ENCODE measurements around the gene BSG. TPM values are rescaled to one million over a fixed set of nuclear protein-coding genes. Genes with fewer than 3 reads are reported as not detected.

The BSG gene
- total and polyA plus RNA-seq, 2 donors (not counting 1 experiment from before 2014, with no cell fraction given): 246 to 325 TPM

GRCh38 chr19:541699-542098, 30.7 kb upstream of the BSG start:
- TF ChIP-seq CTCF (conservative IDR thresholded peaks at IDR 0.05 in 1 of 2, IDR thresholded peaks at IDR 0.05 in 1 of 2; ENCODE audit: low read depth in 1 of 2, low read length in 2 of 2): no peak
- Histone ChIP-seq H3K79me2 (ENCODE audit: control insufficient read depth, insufficient read depth, low read length) (no peaks in the 10 kb centered on the region), H3K36me3 (ENCODE audit: control insufficient read depth, insufficient read depth, low read length) (peaks cover 17% of the 10 kb centered on the region), H3K4me2 (ENCODE audit: extremely low read depth, insufficient read depth, low read length) (no peak overlapping the region), H3K4me3 (replicated peaks in 1 of 4; ENCODE audit: control extremely low read depth in 1 of 4, insufficient read depth in 1 of 4, low read depth in 3 of 4, low read length in 4 of 4) (no peak overlapping the region), H3K9me3 (ENCODE audit: control insufficient read depth, insufficient read depth, low read depth, low read length) (no peaks in the 10 kb centered on the region), H3K4me1 (ENCODE audit: control insufficient read depth, extremely low read depth, insufficient read depth, low read length) (no peaks in the 10 kb centered on the region), H4K20me1 (ENCODE audit: control insufficient read depth, extremely low read depth, insufficient read depth, low read length) (no peaks in the 10 kb centered on the region), H3K27ac (ENCODE audit: insufficient read depth, low read length) (no peak overlapping the region), H3K27me3 (ENCODE audit: control insufficient read depth, insufficient read depth, low read length) (no peaks in the 10 kb centered on the region), H2AFZ (ENCODE audit: low read length) (no peak overlapping the region), H3K9ac (ENCODE audit: insufficient read depth, low read length) (no peak overlapping the region)
- DNase-seq (ENCODE audit: low read depth in 2 of 2): no peak

- DNase-seq (ENCODE audit: low read depth in 2 of 2): no peak
Measured at GRCh38 chr19:542173-542866, 30.1 kb upstream of the BSG start.

GRCh38 chr19:543910-544608, 28.3 kb upstream of the BSG start, which contains the start of gene GZMM:
Gene GZMM (plus strand): TSS chr19:544053. CDS start chr19:544072, 19 bp downstream.
- Histone ChIP-seq H3K79me2 (ENCODE audit: control insufficient read depth, insufficient read depth, low read length) (no peaks in the 10 kb centered on the region), H3K4me1 (ENCODE audit: control insufficient read depth, extremely low read depth, insufficient read depth, low read length) (no peaks in the 10 kb centered on the region), H2AFZ (ENCODE audit: low read length) (no peak within 1 kb of the TSS), H3K27ac (ENCODE audit: insufficient read depth, low read length) (no peak within 1 kb of the TSS), H3K4me3 (replicated peaks in 1 of 4; ENCODE audit: control extremely low read depth in 1 of 4, insufficient read depth in 1 of 4, low read depth in 3 of 4, low read length in 4 of 4) (no peak within 1 kb of the TSS), H3K36me3 (ENCODE audit: control insufficient read depth, insufficient read depth, low read length) (peaks cover 8% of the 10 kb centered on the region), H3K9ac (ENCODE audit: insufficient read depth, low read length) (no peak within 1 kb of the TSS), H3K27me3 (ENCODE audit: control insufficient read depth, insufficient read depth, low read length) (no peaks in the 10 kb centered on the region), H3K4me2 (ENCODE audit: extremely low read depth, insufficient read depth, low read length) (no peak within 1 kb of the TSS), H4K20me1 (ENCODE audit: control insufficient read depth, extremely low read depth, insufficient read depth, low read length) (no peaks in the 10 kb centered on the region), H3K9me3 (ENCODE audit: control insufficient read depth, insufficient read depth, low read depth, low read length) (no peaks in the 10 kb centered on the region)
- no peak for DNase-seq (ENCODE audit: low read depth in 2 of 2)
- TF ChIP-seq EZH2 (IDR thresholded peaks at IDR 0.05; ENCODE audit: low read length, missing control alignments) (no peak), CTCF (conservative IDR thresholded peaks at IDR 0.05 in 1 of 2, IDR thresholded peaks at IDR 0.05 in 1 of 2; ENCODE audit: low read depth in 1 of 2, low read length in 2 of 2) (no peak)

More at GRCh38 chr19:542173-542866, 30.1 kb upstream of the BSG start:
- TF ChIP-seq EZH2 (IDR thresholded peaks at IDR 0.05; ENCODE audit: low read length, missing control alignments) (no peak), CTCF (conservative IDR thresholded peaks at IDR 0.05 in 1 of 2, IDR thresholded peaks at IDR 0.05 in 1 of 2; ENCODE audit: low read depth in 1 of 2, low read length in 2 of 2) (no peak)
- H2AFZ ChIP-seq (ENCODE audit: low read length): no peak overlapping the region
- H3K4me1 ChIP-seq (ENCODE audit: control insufficient read depth, extremely low read depth, insufficient read depth, low read length): no peaks in the 10 kb centered on the region
- no peak overlapping the region for H3K4me2 ChIP-seq (ENCODE audit: extremely low read depth, insufficient read depth, low read length)
- H3K36me3 ChIP-seq (ENCODE audit: control insufficient read depth, insufficient read depth, low read length): peaks cover 13% of the 10 kb centered on the region
- H3K79me2 ChIP-seq (ENCODE audit: control insufficient read depth, insufficient read depth, low read length): no peaks in the 10 kb centered on the region
- H3K27me3 ChIP-seq (ENCODE audit: control insufficient read depth, insufficient read depth, low read length): no peaks in the 10 kb centered on the region
- no peak overlapping the region for H3K4me3 ChIP-seq (replicated peaks in 1 of 4; ENCODE audit: control extremely low read depth in 1 of 4, insufficient read depth in 1 of 4, low read depth in 3 of 4, low read length in 4 of 4)
- H3K9me3 ChIP-seq (ENCODE audit: control insufficient read depth, insufficient read depth, low read depth, low read length): no peaks in the 10 kb centered on the region
- H3K27ac ChIP-seq (ENCODE audit: insufficient read depth, low read length): no peak overlapping the region
- no peaks in the 10 kb centered on the region for H4K20me1 ChIP-seq (ENCODE audit: control insufficient read depth, extremely low read depth, insufficient read depth, low read length)
- no peak overlapping the region for H3K9ac ChIP-seq (ENCODE audit: insufficient read depth, low read length)
